Hepatocyte (in vitro differentiated cells): ENCODE data around the gene NSUN7. TPM values are rescaled to one million over a fixed set of nuclear protein-coding genes. Genes with fewer than 3 reads are reported as not detected.
"Not testable (repeated sequence)": the region's sequence is repeated elsewhere in the genome, so short reads cannot be mapped to it uniquely, and the experiment has no call there.

ENCODE experiments used
- DNase-seq: peaks from one replicate; pipeline ENCODE4 v3.0.0-alpha.2; 2016; ENCODE audit warnings: low spot score
- H2AFZ ChIP-seq: fragments of 200-600 bp; sonication (generic); 2 replicates; pipeline ENCODE4 v1.6.0; 2016; ENCODE audit warnings: antibody characterized with exemption, mild to moderate bottlenecking
- H3K27ac ChIP-seq: fragments of 200-600 bp; sonication (generic); 2 replicates; pipeline ENCODE4 v1.5.1; 2016; ENCODE audit warnings: mild to moderate bottlenecking
- H3K27me3 ChIP-seq: fragments of 200-600 bp; sonication (generic); 2 replicates; pipeline ENCODE4 v1.6.1; 2016
- H3K36me3 ChIP-seq: fragments of 200-600 bp; sonication (generic); replicated peaks from 2 replicates; pipeline ENCODE4 v1.5.1; 2016; ENCODE audit warnings: low read depth; ENCODE audit not compliant: insufficient read depth
- H3K4me1 ChIP-seq: fragments of 200-600 bp; sonication (generic); 2 replicates; pipeline ENCODE4 v1.5.1; 2016; ENCODE audit warnings: mild to moderate bottlenecking, moderate library complexity; ENCODE audit not compliant: insufficient read depth
- H3K4me2 ChIP-seq: fragments of 200-600 bp; sonication (generic); 2 replicates; pipeline ENCODE4 v1.6.0; 2016
- H3K4me3 ChIP-seq: fragments of 200-600 bp; sonication (generic); 2 replicates; pipeline ENCODE4 v1.5.1; 2016; ENCODE audit warnings: mild to moderate bottlenecking
- H3K79me2 ChIP-seq: fragments of 200-600 bp; sonication (generic); 2 replicates; pipeline ENCODE4 v1.6.0; 2017; ENCODE audit warnings: mild to moderate bottlenecking
- H3K9me2 ChIP-seq: fragments of 200-600 bp; sonication (generic); replicated peaks from 2 replicates; pipeline ENCODE4 v1.6.0; 2017; ENCODE audit warnings: mild to moderate bottlenecking; ENCODE audit not compliant: insufficient read depth
- H3K9me3 ChIP-seq: fragments of 200-600 bp; sonication (generic); 2 replicates; pipeline ENCODE4 v1.5.1; 2016; ENCODE audit warnings: low read depth, mild to moderate bottlenecking
- H4K20me1 ChIP-seq: fragments of 200-600 bp; sonication (generic); 2 replicates; pipeline ENCODE4 v1.6.0; 2016; ENCODE audit warnings: mild to moderate bottlenecking; ENCODE audit not compliant: insufficient read depth, poor library complexity, severe bottlenecking
- CTCF ChIP-seq: fragments of 200-600 bp; sonication (generic); IDR thresholded peaks from 2 replicates; pipeline ENCODE4 v1.5.1; 2016; ENCODE audit warnings: antibody characterized with exemption, mild to moderate bottlenecking; ENCODE audit not compliant: poor library complexity
- EZH2 ChIP-seq: fragments of 200-600 bp; sonication (generic); IDR thresholded peaks from 2 replicates; pipeline ENCODE4 v1.6.1; 2016; ENCODE audit warnings: antibody characterized with exemption, mild to moderate bottlenecking, borderline replicate concordance
- EZH2phosphoT487 ChIP-seq: fragments of 200-600 bp; sonication (generic); IDR thresholded peaks from one replicate; pipeline ENCODE4 v1.6.1; 2018; ENCODE audit warnings: antibody characterized with exemption, mild to moderate bottlenecking, low read depth, moderate library complexity; ENCODE audit not compliant: unreplicated experiment, severe bottlenecking
- WGBS: methylation state at CpG from one replicate; pipeline ENCODE4 v1.1.6; 2016; ENCODE audit warnings: low lambda C conversion rate; ENCODE audit errors: missing lambda C conversion rate; 5-methylcytosine and 5-hydroxymethylcytosine counted together
- polyA plus RNA-seq: library from polyadenylated mRNA; unstranded; fragments of >200 nt; fragmentation: Nextera tagmentation; extraction: Ambion mirVana; gene quantifications from 2 replicates; pipeline ENCODE4 v1.2.1, GENCODE V29; 2016
- total RNA-seq: library from RNA; depleted of rRNA; stranded (reverse); fragments of >200 nt; gene quantifications from 2 replicates; pipeline ENCODE4 v1.2.3, GENCODE V29; 2014

NSUN7 gene
- total and polyA plus RNA-seq, 2 experiments from 2014 or later: 4.6 to 8.0 TPM

- Histone ChIP-seq H4K20me1 (no peaks in the 10 kb centered on the region), H3K27me3 (no peaks in the 10 kb centered on the region), H3K27ac (no peak overlapping the region), H3K4me3 (no peak overlapping the region), H3K9me2 (no peaks in the 10 kb centered on the region), H3K9me3 (no peaks in the 10 kb centered on the region), H3K4me1 (no peaks in the 10 kb centered on the region), H2AFZ (no peak overlapping the region), H3K4me2 (no peak overlapping the region), H3K79me2 (no peaks in the 10 kb centered on the region), H3K36me3 (no peaks in the 10 kb centered on the region)
- no peak for DNase-seq
- TF ChIP-seq CTCF: no peak
- no peak for TF ChIP-seq EZH2
- no peak for TF ChIP-seq EZH2phosphoT487
- 88% methylated on average over 8 of the region's 8 CpGs for WGBS
Measured at GRCh38 chr4:40812386-40812785, 62.6 kb downstream of the NSUN7 start.

- Histone ChIP-seq H3K9me2 (no peaks in the 10 kb centered on the region), H3K4me2 (no peak overlapping the region), H3K4me3 (no peak overlapping the region), H3K27ac (no peak overlapping the region), H3K36me3 (no peaks in the 10 kb centered on the region), H3K79me2 (no peaks in the 10 kb centered on the region), H2AFZ (no peak overlapping the region), H3K4me1 (no peaks in the 10 kb centered on the region), H3K27me3 (no peaks in the 10 kb centered on the region), H4K20me1 (no peaks in the 10 kb centered on the region), H3K9me3 (no peaks in the 10 kb centered on the region)
- TF ChIP-seq CTCF (no peak), EZH2 (no peak), EZH2phosphoT487 (no peak)
- 88% methylated on average over 2 of the region's 2 CpGs for WGBS
- no peak for DNase-seq
Measured at GRCh38 chr4:40812856-40813255, 63.1 kb downstream of the NSUN7 start.

- H3K4me2 ChIP-seq, DNase-seq, H3K4me1 ChIP-seq, H3K27me3 ChIP-seq, H3K27ac ChIP-seq, H3K79me2 ChIP-seq, H4K20me1 ChIP-seq, H3K4me3 ChIP-seq, H2AFZ ChIP-seq, H3K9me2 ChIP-seq, H3K36me3 ChIP-seq, H3K9me3 ChIP-seq: not testable (repeated sequence)
- WGBS: 95% methylated on average over 6 of the region's 6 CpGs
Measured at GRCh38 chr4:40817157-40817556, 67.4 kb downstream of the NSUN7 start.

- 98% methylated on average over 11 of the region's 11 CpGs for whole genome bisulfite sequencing
- Histone ChIP-seq H3K4me1 (no peaks in the 10 kb centered on the region), H3K27me3 (no peaks in the 10 kb centered on the region), H3K27ac (no peak overlapping the region), H4K20me1 (no peaks in the 10 kb centered on the region), H3K4me2 (no peak overlapping the region), H2AFZ (no peak overlapping the region), H3K9me2 (no peaks in the 10 kb centered on the region), H3K4me3 (no peak overlapping the region), H3K79me2 (no peaks in the 10 kb centered on the region), H3K9me3 (no peaks in the 10 kb centered on the region), H3K36me3 (no peaks in the 10 kb centered on the region)
- DNase-seq: no peak
- no peak for TF ChIP-seq EZH2
- no peak for TF ChIP-seq EZH2phosphoT487
- TF ChIP-seq CTCF: no peak
Measured at GRCh38 chr4:40820101-40820500, 70.3 kb downstream of the NSUN7 start.
